Measurements from ENCODE around the gene S100A7A. TPM values are rescaled to one million over a fixed set of nuclear protein-coding genes. Genes with fewer than 3 reads are reported as not detected.

The S100A7A gene
- polyA plus RNA-seq, 1 of the 3 experiments (the other 2 are of a cell fraction) = not detected

DNA sequence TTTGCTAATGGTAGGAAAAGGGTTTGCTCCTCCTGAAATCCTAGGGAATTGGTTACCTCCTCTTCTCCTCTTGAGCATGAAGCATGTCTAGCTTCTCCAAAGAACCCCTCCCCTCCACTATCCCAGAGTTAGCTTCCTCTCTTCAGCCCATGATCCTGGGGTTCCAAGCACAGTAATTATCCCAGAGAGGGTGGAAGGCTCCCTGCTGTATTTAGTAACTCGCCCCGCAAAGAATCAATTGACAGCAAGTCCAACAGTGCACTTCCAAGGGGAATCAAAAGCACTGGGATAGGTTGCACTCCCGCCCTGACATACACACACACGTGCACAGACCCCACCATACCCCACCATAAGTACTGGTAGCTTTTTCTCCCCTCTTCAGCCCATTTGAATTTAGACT lies 28.5 kb upstream of the S100A7A start:
- Histone ChIP-seq H3K36me3 (replicated peaks in 1 of 2; ENCODE audit: control insufficient read depth in 1 of 2, insufficient read depth in 2 of 2, low read length in 1 of 2) (no peaks in the 10 kb centered on the region), H3K9me3 (no peaks in the 10 kb centered on the region), H3K79me2 (ENCODE audit: insufficient read depth) (no peaks in the 10 kb centered on the region), H3K4me1 (ENCODE audit: control insufficient read depth in 1 of 2, insufficient read depth in 2 of 2, low read depth in 1 of 2, low read length in 1 of 2) (no peaks in the 10 kb centered on the region), H3K4me2 (no peak overlapping the region), H3K9ac (no peak overlapping the region), H3F3A (replicated peaks; ENCODE audit: insufficient read depth) (no peaks in the 10 kb centered on the region), H3K9me2 (no peaks in the 10 kb centered on the region), H3K27ac (ENCODE audit: low read depth in 2 of 2, low read length in 1 of 2) (no peak overlapping the region), H3K4me3 (ENCODE audit: low read depth in 2 of 2, low read length in 1 of 2) (no peak overlapping the region), H3K27me3 (ENCODE audit: insufficient read depth) (peaks cover 14% of the 10 kb centered on the region), H2AFZ (ENCODE audit: low read depth) (no peak overlapping the region), H4K20me1 (ENCODE audit: insufficient read depth) (no peaks in the 10 kb centered on the region)
- ChIA-PET CTCF (interaction anchor here (0.9 kb wide), 1 partner anchor 107 kb away, joined by 3 read pairs; no protein-coding TSS in a partner anchor), POLR2A (no interaction called here)
- TF ChIP-seq TAF1 (IDR thresholded peaks at IDR 0.05; ENCODE audit: borderline replicate concordance, low read depth, low read length) (no peak), SIN3A (IDR thresholded peaks at IDR 0.05; ENCODE audit: borderline replicate concordance, low read depth, low read length) (no peak), SMC3 (IDR thresholded peaks at IDR 0.05; ENCODE audit: low read depth, low read length) (no peak), NFIC (IDR thresholded peaks at IDR 0.05; ENCODE audit: borderline replicate concordance) (no peak), YY1 (IDR thresholded peaks at IDR 0.05; ENCODE audit: low read depth) (no peak), RCOR1 (IDR thresholded peaks at IDR 0.05; ENCODE audit: low read length) (no peak), TEAD4 (IDR thresholded peaks at IDR 0.05; ENCODE audit: borderline replicate concordance, insufficient read depth) (no peak), MXI1 (IDR thresholded peaks at IDR 0.05; ENCODE audit: low read depth, low read length) (no peak), JUND (IDR thresholded peaks at IDR 0.05) (no peak)
- DNase-seq = no peak
- 0% methylated on average over 3 of the region's 4 CpGs for WGBS (ENCODE audit: low lambda C conversion rate)

DNA sequence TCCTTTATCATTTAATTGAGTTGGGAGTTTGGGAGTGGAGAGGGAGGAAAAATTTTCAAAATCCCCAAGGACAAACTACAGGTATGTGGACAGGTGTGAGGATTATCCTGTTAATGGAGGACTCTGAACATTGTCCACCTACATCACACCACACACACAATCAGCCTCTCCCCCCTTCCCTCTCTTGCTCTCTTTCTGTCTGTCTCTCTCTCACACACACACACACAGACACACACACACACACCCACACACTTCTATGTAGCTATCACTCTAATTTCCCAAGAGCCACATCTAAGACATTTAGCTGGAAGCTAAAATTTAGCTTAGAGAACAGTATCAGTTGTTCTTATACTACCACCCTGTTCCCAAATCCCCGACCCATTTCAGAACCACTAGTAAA lies 26.9 kb upstream of the S100A7A start:
- Histone ChIP-seq H3K4me1 (ENCODE audit: control insufficient read depth in 1 of 2, insufficient read depth in 2 of 2, low read depth in 1 of 2, low read length in 1 of 2) (no peaks in the 10 kb centered on the region), H3K9ac (no peak overlapping the region), H3K79me2 (ENCODE audit: insufficient read depth) (no peaks in the 10 kb centered on the region), H3K27me3 (ENCODE audit: insufficient read depth) (peaks cover 15% of the 10 kb centered on the region), H3K36me3 (replicated peaks in 1 of 2; ENCODE audit: control insufficient read depth in 1 of 2, insufficient read depth in 2 of 2, low read length in 1 of 2) (no peaks in the 10 kb centered on the region), H4K20me1 (ENCODE audit: insufficient read depth) (no peaks in the 10 kb centered on the region), H3K4me3 (ENCODE audit: low read depth in 2 of 2, low read length in 1 of 2) (no peak overlapping the region), H3K27ac (ENCODE audit: low read depth in 2 of 2, low read length in 1 of 2) (no peak overlapping the region), H2AFZ (ENCODE audit: low read depth) (no peak overlapping the region), H3F3A (replicated peaks; ENCODE audit: insufficient read depth) (no peaks in the 10 kb centered on the region), H3K4me2 (no peak overlapping the region), H3K9me2 (no peaks in the 10 kb centered on the region), H3K9me3 (no peaks in the 10 kb centered on the region)
- TF ChIP-seq GATA2 (CRISPR knock-in tag; IDR thresholded peaks at IDR 0.05) (no peak), FOXJ3 (CRISPR knock-in tag; IDR thresholded peaks at IDR 0.05) (no peak), MEF2A (IDR thresholded peaks at IDR 0.05; ENCODE audit: borderline replicate concordance, low read depth) (no peak), YY1 (IDR thresholded peaks at IDR 0.05; ENCODE audit: low read depth) (no peak), RAD21 (IDR thresholded peaks at IDR 0.05; ENCODE audit: low read length) (no peak), ELF1 (IDR thresholded peaks at IDR 0.05) (no peak), NFIC (IDR thresholded peaks at IDR 0.05; ENCODE audit: borderline replicate concordance) (no peak), FOSL2 (IDR thresholded peaks at IDR 0.05; ENCODE audit: borderline replicate concordance, low read depth) (no peak)
- TF ChIP-seq, protein P1, sequence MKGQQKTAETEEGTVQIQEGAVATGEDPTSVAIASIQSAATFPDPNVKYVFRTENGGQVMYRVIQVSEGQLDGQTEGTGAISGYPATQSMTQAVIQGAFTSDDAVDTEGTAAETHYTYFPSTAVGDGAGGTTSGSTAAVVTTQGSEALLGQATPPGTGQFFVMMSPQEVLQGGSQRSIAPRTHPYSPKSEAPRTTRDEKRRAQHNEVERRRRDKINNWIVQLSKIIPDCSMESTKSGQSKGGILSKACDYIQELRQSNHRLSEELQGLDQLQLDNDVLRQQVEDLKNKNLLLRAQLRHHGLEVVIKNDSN (IDR thresholded peaks at IDR 0.05; ENCODE audit: borderline replicate concordance, low read depth) = no peak
- TF ChIP-seq, protein P2, sequence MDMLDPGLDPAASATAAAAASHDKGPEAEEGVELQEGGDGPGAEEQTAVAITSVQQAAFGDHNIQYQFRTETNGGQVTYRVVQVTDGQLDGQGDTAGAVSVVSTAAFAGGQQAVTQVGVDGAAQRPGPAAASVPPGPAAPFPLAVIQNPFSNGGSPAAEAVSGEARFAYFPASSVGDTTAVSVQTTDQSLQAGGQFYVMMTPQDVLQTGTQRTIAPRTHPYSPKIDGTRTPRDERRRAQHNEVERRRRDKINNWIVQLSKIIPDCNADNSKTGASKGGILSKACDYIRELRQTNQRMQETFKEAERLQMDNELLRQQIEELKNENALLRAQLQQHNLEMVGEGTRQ (IDR thresholded peaks at IDR 0.05; ENCODE audit: borderline replicate concordance, low read depth, low read length) = no peak
- no peak for DNase-seq
- ChIA-PET CTCF (interaction anchor here (1.8 kb wide), 1 partner anchor 106 kb away, joined by 6 read pairs; no protein-coding TSS in a partner anchor), POLR2A (no interaction called here)
- 0% methylated on average over 1 of the region's 1 CpG for WGBS (ENCODE audit: low lambda C conversion rate)
